IPS DF 4.7 (cell line): Measurements from ENCODE around the gene RFLNA.
"Not testable (repeated sequence)": the region's sequence is repeated elsewhere in the genome, so short reads cannot be mapped to it uniquely, and the experiment has no call there.

ENCODE experiments used
- DNase-seq: peaks from one replicate; pipeline ENCODE4 v3.0.0-alpha.2; 2013; ENCODE audit warnings: low spot score; ENCODE audit errors: extremely low read depth

The RFLNA gene

DNA sequence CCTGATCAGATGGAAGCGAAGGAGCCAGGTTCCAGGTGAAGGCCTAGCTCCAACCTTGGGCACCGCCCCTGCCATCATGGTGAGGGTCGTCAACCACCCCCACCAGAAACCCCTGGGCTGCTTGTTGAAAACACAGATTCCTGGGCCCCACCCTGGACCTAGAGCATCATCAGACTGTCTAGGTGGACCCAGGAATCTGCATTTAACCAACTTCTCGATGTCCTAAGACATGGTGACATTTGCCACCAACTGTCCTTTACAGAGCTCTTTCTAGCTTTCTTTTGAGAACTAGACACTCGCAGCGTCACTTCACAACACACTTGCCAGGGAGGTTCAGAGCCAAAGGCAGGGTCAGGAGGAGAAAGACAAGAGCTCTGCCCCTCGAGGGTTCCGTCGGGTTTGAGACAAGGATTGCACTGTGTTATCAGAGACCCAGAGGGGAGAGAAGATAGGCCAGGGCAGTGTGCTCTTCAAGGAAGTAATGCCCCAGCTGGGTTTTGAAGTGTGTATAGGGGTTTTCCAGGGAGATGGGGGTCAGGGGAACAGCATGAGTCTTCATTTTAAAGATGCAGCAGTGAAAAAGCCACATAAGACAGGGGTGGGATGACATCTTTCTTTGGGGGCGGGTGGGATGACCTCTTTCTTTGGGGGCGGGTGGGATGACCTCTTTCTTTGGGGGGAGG is 24.6 kb downstream of the RFLNA start:
- no peak for DNase-seq

DNA sequence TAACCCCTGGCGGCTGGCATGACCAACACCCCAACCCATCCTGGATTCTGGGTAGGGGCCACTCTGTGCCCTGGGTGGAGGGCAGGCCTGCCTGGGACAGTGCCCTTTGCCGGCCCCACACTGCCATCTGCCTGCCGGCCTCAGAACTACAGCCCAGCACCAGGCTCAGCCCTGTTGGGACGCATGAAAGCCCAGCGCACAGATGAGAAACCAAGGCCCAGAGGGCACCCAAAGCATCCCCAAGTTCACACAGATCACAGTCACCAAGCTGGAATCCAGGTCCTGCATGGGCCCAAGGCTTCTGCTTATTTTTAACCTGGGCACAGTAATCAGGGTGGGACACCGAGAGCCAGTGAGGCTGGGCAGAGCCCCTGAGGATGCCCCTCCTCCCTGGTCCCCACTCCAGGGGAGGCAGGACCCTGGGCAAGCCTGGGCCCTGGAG is 26.2 kb downstream of the RFLNA start:
- DNase-seq, result no peak

DNA sequence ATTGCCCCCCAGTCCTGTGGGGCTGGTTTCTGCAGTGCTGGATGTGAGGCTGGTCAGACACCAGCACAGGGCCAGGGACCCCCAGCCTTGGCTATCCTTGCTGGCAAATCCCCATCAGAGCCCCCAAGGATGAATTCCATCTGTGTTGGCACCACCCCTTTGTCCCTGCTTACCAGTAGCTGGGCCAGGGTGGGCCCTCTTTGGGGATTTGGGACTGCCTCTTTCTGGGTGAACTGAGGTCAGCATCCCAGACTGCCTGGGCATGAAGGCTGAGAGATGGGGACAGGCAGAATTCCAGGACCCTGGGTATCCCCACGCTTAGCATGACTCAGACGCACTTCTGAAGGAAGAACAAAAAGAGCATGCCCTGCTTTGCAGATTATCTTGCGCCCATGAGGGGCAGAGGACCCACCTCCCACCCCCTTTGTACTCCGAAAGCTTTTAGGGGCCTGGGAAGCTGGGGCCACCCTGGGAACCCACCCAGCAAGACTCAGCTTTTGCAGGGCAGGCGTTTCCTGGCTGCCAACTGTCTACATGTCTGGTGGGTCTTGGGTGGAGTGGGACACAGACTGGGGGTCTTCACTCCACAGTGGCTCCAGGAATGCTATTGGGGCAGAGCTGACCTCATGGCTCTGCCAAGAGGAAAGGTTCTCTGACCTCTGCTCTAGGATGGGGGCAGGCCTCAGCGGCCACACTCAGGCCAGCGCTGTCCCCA is 26.8 kb downstream of the RFLNA start:
- DNase-seq, result no peak

DNA sequence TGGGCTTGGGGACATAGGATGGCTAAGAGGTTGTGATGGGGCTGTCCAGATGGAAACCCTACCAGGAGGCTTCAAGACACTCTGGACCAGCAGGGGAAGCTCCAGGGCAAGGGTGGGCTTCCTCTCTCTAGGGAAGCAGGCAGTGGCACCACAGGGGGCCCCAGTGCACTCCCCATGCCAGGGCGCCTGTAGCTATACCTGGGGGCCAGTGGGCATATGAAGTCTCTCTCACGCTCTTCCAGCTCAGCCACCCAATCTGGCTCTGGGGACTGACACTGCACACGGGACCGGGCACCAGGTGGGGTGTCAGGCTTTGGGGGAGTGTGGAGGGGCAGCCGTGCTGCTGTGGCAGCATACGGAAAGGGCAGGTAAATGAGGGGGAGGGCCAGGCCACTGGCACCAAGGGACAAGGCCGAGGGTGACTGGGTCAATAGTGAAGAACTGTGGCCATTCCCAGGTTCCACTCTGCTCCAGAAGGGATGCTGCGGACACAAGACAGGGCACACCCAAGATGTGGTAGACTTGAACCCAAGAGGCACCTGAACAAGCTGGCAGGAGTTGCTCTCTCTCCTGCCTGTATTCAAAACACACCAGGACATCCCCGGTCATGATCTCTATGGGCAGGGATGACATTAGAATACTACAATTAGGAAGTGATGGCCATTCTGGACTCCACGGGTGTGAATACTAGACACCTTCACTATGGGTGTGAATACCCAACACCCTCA is 27.5 kb downstream of the RFLNA start:
- no peak for DNase-seq

DNA sequence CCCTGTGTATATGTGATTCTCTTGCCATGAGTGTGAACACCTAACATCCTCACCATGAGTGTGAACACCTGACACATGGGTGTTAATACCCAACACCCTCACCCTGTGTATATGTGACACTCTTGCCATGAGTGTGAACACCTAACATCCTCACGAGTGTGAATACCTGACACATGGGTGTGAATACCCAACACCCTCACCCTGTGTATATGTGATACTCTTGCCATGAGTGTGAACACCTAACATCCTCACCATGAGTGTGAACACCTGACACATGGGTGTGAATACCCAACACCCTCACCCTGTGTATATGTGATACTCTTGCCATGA is 28.1 kb downstream of the RFLNA start:
- not testable (repeated sequence) for DNase-seq

DNA sequence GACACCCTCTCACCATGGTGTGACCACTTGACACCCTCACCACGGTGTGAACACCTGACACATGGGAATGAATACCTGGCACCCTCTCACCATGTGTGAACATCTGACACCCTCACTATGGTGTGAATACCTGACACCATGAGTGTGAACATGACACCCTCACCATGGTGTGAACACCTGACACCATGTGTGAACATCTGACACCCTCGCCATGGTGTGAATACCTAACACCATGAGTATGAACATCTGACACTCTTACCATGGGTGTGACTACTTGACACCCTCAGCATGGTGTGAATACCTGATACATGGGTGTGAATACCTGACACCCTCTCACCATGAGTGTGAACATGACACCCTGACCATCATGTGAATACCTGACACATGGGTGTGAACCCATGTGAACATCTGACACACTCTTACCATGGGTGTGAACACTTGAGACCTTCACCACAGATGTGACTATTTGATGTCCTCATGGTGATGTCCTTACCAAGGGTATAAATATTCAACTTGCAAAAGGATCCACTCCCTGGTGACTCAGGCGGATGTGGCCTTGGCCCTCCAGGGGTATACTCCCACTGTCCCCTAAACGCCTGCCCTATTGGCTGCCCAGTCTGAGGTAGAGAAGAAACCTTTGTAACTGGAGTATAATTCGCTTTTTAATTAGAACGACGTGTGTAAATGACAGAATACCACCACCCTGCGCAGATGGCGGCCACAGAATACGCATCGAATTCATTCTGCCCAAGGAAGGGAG is 29.1 kb downstream of the RFLNA start:
- DNase-seq, result no peak

DNA sequence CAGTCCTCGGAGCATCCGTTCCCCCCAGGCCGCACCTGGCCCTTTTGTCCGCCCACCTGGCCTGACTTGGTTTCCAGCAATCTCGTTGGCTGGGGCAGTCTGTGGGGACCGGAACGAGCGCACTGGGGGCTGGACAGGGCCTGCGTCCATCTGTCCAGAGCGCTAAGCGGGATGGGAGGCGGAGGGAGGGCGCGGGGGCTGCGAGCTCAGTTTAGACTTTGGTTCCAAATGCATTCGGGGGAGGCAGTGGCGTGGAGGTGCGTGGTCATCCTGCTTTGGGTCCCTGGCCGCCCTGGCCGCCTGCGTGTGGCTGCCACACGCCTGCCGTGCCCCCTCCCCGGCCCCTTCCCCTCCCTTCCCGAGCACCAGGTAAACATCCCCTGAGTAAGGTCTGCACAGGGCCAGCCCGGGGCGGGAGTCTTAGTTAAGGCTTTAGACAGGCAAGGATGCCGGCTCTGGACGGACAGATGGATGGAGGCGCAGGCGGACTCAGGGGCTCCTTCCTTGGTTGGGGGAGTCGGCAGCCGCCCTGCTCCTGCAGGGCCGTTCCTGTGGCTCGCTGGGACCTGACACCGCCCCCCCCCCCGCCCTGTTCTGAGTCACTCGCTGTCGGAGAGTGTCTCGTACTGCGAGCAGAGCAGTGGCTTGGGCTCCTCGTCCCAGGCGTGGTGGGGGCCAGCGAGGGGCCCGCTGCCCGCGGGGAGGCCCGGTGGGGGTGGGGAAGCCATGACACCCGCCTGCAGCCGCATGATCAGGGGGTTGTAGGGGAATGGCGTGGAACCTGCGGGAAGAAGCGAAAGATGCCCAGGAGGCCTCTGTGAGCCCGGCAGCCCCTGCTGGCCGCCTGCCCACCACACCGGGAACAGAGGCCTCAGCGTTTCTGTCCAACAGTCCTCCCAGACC is 30.2 kb downstream of the RFLNA start:
- DNase-seq, result no peak

DNA sequence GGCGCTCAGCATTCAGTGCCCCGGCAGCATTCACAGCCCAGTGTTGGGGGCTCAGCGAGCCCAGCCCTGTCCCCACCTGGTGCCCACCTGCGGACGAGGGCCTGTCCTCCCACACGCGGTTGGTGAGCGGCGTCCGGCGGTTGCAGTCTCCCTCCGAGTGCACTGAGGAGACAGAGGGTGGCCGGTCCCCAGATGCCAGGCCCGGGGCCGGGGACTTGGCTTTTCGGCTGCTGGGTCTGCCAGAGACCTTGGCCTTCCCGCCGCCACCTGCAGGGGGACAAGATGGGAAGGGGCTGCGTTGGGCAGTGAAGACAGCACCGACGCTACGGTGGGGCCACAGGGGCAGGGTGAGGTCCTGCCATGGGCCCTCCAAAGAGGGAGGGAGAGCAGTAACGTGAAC is 31.2 kb downstream of the RFLNA start:
- DNase-seq, result no peak

DNA sequence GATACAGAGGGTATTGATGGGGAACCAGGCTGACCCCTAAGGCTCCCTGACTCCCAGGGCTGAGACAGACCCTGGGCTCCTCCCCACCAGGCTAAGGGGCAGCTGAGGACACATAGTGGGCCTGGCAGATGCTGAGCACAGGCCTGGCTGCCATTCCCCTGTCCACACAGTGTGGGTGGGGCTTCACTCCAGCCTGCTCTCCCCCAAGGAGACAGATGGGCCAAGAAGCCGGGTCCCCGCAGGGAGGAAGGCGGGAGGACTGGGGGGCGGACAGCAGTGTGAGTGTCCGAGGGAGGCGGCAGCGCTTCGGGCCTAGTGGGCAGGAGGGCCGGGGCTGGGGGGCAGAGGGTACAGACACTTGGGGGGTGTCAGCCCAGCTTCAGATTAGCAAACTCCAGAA is 32.0 kb downstream of the RFLNA start:
- no peak for DNase-seq

DNA sequence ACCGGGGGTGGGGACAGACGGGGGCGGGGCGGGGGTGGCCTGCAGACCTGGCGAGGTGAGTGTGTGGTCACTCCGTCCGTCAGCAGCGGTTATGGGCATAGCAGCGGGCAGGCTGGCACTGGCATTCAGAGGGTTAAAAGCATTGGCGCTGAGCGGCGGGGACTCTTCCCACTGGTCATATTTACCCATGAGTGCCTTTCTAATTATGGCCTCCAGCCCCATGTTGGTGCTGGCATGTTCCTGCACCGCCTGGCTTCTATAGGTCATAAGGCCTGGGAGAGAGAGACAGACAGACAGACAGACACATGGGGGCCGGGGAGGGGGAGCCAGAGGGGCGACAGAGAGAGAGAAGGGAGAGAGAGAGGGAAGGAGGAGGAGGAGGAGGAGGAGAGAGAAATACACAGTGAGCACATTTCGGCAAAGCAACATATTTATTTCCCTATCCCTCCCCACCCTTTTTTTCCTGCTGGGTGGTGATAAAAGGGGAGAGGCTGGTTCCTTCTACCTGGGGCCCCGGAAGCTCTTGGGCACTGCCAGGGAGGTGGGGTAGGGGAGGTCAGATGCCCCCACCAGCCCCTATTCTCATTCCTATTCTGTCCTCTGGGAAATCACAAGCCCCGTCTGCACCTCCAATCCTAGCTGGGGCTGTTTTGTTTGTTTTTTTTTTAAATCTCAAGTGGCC is 32.6 kb downstream of the RFLNA start:
- no peak for DNase-seq

DNA sequence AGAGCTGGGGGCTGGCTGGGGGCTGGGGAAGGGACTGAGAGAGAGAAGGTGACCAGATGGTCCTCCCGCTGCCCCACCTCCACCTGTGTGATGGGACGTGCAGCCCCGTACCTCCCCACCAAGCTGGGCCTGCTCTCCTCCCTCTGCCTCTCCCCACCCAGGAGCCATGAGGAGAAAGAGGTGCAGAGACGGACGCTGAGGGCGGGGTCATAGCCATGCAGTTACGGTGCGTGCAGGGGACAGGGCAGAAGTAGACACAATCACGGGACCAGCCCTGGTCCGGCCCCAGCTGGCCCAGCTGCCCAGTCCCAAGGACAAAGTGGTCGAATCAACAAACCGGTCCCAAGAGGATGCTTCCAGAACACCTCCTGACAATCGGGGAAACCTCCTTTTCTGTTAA is 33.2 kb downstream of the RFLNA start:
- no peak for DNase-seq

DNA sequence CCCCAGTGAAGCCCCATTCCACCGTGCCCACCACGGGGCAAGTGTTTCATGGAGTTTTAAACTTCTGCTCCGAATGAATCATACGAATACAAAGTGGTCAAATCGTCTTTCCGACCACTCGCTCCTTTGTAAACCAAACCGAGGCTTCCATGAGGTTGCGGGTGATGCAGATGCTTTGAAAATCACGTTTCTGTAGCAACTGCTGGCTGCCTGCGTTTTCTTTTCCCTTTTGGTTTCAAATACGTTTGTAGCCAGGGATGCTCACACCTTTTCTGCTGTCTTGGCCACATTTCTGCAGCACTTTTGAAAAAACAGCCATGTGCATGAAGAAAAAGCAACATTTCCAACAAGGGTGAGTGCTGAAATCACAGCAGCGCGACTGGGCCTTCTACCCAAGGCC is 33.7 kb downstream of the RFLNA start:
- no peak for DNase-seq

DNA sequence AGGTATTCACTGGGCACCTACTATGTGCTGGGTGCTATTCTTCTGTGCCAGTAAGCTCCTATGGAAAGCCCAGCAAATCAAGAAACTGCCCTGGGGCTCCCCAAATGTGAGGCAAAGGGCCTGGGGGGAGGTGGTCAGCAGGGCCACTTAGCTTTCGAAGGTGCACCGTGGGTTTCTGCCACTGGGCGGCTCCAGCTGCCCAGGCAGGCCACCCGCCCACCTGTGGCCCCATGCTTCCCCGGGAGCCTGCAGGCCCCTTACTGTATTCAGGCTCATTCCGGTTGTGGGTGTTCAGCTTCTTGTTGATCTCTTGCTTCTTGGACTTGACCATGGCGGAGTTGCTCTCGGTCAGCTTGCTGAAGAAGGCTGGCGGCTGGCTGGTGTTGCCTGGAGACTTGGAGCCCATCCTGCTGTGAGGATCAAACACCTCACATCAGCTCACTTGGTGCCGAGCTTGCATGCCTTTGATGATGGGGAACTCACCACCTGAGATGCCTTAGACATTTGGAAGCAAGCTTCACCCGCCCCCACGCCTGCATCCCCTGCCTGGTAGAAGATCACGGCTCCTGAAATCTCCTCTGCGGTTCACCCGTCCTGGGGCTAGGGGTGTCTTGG is 37.3 kb downstream of the RFLNA start:
- no peak for DNase-seq

DNA sequence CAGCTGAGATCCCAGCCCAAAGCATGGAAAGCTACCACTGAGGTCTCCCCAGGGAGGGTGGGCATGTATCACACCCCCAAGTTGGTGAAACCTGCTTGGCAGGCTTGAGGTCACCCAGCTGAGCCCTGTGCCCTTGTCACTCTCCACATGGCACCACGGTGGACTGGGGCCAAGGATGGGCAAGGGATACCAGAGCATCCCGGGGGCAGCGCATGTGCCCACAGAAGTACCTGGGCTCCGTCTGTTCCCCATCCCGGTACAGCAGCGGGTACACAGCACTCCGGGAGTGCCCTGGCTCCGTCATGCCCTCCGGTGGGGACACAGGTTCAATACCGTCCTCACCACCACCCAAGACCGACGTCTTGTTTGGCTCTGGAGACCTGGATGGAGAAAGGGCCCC is 38.0 kb downstream of the RFLNA start:
- no peak for DNase-seq

DNA sequence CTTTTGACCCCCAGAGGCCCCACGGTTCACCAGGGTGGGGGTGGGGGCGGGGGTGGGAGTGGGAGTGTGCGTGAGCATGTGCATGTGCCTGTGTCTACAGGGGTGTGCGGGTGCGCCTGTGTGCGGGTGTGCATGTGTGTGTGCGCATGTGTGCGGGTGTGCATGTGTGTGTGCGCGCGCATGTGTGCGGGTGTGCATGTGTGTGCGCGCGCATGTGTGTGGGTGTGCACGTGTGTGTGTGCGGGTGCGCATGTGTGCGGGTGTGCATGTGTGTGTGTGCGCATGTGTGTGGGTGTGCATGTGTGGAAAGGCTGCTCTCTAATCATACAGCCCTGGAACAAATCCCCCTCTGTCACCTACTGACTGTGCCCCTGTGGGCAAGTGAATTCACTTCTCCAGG is 38.8 kb downstream of the RFLNA start:
- DNase-seq, result no peak

DNA sequence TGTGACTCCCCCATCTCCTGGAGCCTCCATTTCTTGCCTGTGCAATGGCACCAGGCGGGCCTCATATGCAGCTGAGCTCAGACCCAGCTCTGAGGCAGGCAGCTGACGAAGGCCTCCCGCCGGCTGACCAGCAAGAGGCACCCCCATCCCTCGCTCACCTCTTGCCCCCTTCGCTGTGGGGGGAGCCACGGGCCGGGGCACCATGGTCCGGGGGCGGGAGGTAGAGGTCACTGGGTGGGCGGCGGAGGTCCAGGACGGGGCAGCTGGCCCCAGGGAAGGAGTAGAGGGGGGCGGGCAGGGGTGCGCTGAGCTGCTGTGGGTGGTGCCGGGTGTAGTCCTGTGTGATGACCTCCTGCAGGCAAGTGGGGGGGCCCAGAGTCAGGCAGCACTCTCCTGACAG is 39.4 kb downstream of the RFLNA start:
- no peak for DNase-seq

DNA sequence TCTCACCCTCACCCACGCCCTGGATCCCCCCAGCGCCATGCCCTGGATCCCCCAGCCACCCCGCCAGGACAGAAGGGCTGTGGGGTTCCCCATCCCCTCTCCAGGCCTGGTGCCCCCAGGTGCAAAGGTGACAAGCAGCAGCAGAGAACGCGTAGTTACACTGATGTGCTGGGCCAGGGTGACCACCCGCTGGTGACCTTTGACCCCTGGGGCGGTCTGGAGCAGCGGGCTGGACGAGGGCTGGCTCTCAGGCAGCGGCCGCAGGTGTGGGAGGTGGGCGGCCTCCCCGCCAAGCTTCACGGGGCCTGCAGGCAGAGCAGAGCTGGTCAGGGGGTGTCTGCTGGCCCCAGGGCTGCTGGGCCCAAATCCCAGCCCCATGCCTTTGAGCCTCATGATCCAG is 40.1 kb downstream of the RFLNA start:
- no peak for DNase-seq

DNA sequence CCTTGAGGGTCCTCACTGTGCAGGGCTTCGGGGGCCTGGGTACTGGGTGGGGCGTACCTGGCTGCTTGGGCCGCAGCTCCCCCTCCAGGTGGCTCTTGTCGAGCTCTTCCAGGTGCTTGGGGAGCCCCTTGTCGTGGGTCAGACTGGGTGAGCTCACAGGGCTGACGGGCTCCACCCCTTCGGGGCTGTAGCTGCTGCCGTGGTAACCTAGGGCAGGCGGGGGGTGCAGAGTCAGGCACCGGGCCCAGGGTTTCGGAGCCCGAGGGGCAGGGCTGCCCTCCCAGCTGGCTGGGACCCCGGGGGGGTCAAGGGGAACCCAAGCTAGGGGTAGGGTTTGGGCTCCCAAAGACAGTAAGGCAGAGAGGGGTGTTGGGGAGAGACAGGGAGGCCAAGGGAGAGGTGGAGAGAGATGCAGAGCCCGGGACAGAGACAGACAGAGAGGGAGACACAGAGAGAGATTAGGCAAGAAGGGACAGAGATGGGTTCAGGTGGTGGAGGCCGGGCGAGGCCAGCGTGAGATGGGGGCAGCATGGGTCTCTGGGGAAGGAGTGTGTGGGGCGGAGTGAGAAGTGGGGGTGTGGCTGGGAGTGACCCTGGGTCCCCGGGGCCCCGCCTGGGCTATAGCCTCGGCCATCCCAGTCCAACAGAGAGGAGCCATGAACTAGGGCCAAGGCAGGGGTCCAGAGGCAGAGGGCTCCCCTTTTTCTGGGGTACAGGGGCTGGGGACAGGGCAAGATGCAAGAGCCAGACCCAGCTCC is 40.7 kb downstream of the RFLNA start:
- no peak for DNase-seq

DNA sequence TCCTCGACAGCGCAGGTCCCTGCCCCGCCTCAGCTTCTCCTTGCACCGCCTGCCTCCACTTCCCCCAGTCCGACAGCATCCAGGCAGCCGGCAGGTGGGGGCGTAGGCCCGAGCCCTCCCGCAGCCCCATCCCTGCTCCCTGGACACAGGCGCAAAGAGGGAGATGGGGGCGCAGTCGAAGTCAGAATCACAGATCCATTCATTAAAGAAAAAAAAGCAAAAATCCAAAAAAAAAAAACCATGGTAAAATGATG is 41.2 kb downstream of the RFLNA start:
- DNase-seq, result no peak
